Measurements from ENCODE around the gene NLRP7. TPM values are rescaled to one million over a fixed set of nuclear protein-coding genes. Genes with fewer than 3 reads are reported as not detected.

Gene NLRP7
- polyA plus RNA-seq, 2 of the 4 experiments (the other 2 are of a cell fraction) = not detected

GRCh38 chr19:54938906-54939305 is 8.4 kb downstream of the NLRP7 start:
- FAIRE-seq = no peak
- no peak overlapping the region for H3K27ac ChIP-seq
- no peak overlapping the region for H3K4me2 ChIP-seq
- CTCF ChIA-PET = interaction anchor here (0.8 to 1.2 kb wide), 4 partner anchors 47 to 265 kb away, joined by 3 read pairs; no protein-coding TSS in a partner anchor
- H3K4me1 ChIP-seq = no peaks in the 10 kb centered on the region
- no peak for DNase-seq (ENCODE audit: low read depth in 1 of 2, low spot score in 1 of 2)
- 44% methylated on average over 11 of the region's 11 CpGs for WGBS (ENCODE audit: missing lambda C conversion rate)
- TF ChIP-seq NFE2L2 (conservative IDR thresholded peaks at IDR 0.05; ENCODE audit: low read length) (no peak), KDM1A (IDR thresholded peaks at IDR 0.05; ENCODE audit: low read depth) (no peak), HMGXB4 (CRISPR knock-in tag; IDR thresholded peaks at IDR 0.05; ENCODE audit: borderline replicate concordance) (no peak), POLR2AphosphoS2 (conservative IDR thresholded peaks at IDR 0.05; ENCODE audit: low read length) (no peak), FOSL2 (IDR thresholded peaks at IDR 0.05) (no peak), FOSL2 (CRISPR knock-in tag; IDR thresholded peaks at IDR 0.05) (no peak), CBX2 (IDR thresholded peaks at IDR 0.05; ENCODE audit: borderline replicate concordance, low read depth) (no peak), CTCF (IDR thresholded peaks at IDR 0.05) (no peak), E2F6 (IDR thresholded peaks at IDR 0.05; ENCODE audit: borderline replicate concordance, low read depth) (no peak), FOXS1 (CRISPR knock-in tag; IDR thresholded peaks at IDR 0.05) (no peak), RAD21 (conservative IDR thresholded peaks at IDR 0.05 in 1 of 2, IDR thresholded peaks at IDR 0.05 in 1 of 2) (no peak), SREBF2 (IDR thresholded peaks at IDR 0.05) (no peak), ZNF302 (CRISPR knock-in tag; IDR thresholded peaks at IDR 0.05) (no peak)
- TF ChIP-seq, protein P1, sequence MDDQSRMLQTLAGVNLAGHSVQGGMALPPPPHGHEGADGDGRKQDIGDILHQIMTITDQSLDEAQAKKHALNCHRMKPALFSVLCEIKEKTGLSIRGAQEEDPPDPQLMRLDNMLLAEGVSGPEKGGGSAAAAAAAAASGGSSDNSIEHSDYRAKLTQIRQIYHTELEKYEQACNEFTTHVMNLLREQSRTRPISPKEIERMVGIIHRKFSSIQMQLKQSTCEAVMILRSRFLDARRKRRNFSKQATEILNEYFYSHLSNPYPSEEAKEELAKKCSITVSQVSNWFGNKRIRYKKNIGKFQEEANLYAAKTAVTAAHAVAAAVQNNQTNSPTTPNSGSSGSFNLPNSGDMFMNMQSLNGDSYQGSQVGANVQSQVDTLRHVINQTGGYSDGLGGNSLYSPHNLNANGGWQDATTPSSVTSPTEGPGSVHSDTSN (IDR thresholded peaks at IDR 0.05) = no peak
- no peak overlapping the region for H3K4me3 ChIP-seq
- peak in 1 of 2 experiments; percentile 26; a peak in 1 of 6 replicates for ATAC-seq
- POLR2A ChIA-PET = no interaction called here
- no peaks in the 10 kb centered on the region; the same call in 2 of the 3 replicates for H3K9me3 ChIP-seq

DNA sequence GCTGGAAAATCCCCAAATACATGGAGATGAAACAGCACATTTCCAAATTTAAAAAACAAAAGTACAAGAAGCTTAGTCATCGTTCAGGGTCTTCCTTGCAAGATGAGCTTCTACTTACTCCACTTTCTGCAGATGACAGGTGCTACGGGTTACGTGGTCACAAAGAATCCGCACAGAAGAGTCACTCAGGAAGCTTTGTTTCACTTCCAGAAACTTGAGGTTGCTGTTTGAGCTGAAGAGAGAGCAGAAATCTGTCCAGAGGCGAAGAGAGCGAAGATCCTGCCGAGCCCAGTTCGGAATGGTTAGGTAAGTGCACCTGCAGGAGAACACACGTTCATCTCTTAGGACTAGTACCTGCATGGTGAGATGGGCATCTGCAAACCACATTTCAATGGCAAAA is 9.4 kb downstream of the NLRP7 start:
- DNase-seq (ENCODE audit: low read depth in 1 of 2, low spot score in 1 of 2) = no peak
- POLR2A ChIA-PET = no interaction called here
- TF ChIP-seq EHMT2 (IDR thresholded peaks at IDR 0.05; ENCODE audit: low read depth) = no peak
- Histone ChIP-seq H3K4me1 (no peaks in the 10 kb centered on the region), H3K27ac (no peak overlapping the region), H3K9me3 (no peaks in the 10 kb centered on the region; the same call in 2 of the 3 replicates), H3K4me3 (no peak overlapping the region), H3K4me2 (no peak overlapping the region)
- no peak for ATAC-seq
- 50% methylated on average over 9 of the region's 9 CpGs for WGBS (ENCODE audit: missing lambda C conversion rate)
- FAIRE-seq = no peak
- CTCF ChIA-PET = interaction anchor here (0.6 to 1.2 kb wide), 4 partner anchors 11 to 1732 kb away, joined by 3 to 4 read pairs (median 4); no protein-coding TSS in a partner anchor

- FAIRE-seq (peak; percentile 18), ATAC-seq (no peak), DNase-seq (ENCODE audit: low read depth in 1 of 2, low spot score in 1 of 2) (peak in 1 of 2 experiments; percentile 40)
- TF ChIP-seq HOXB5 (CRISPR knock-in tag; IDR thresholded peaks at IDR 0.05) (no peak), HES2 (IDR thresholded peaks at IDR 0.05) (no peak), REST (IDR thresholded peaks at IDR 0.05) (no peak), RARB (CRISPR knock-in tag; IDR thresholded peaks at IDR 0.05) (no peak), TFCP2L1 (CRISPR knock-in tag; IDR thresholded peaks at IDR 0.05) (no peak), POLR2AphosphoS2 (conservative IDR thresholded peaks at IDR 0.05; ENCODE audit: low read length) (no peak)
- ChIA-PET CTCF (interaction anchor here (1.2 kb wide), 1 partner anchor 10 kb away, joined by 5 read pairs; no protein-coding TSS in a partner anchor), POLR2A (no interaction called here)
- Histone ChIP-seq H3K9me3 (peaks cover 41% of the 10 kb centered on the region), H3K4me3 (no peak overlapping the region), H3K4me1 (no peaks in the 10 kb centered on the region), H3K4me2 (no peak overlapping the region), H3K27ac (no peak overlapping the region)
- 9% methylated on average over 2 of the region's 2 CpGs for WGBS (ENCODE audit: missing lambda C conversion rate)
Observed at GRCh38 chr19:54928299-54928698, 19.0 kb downstream of the NLRP7 start.

Measured in A549 (cell line).